Uterus (tissue), 2 donors: Measurements from ENCODE around the gene ADGRL3.

Experiments
- POLR2A ChIP-seq, 2 donors: fragments of 450-650 bp; IDR thresholded peaks; one replicate each; pipeline ENCODE4 v1.6.1; 2016; ENCODE audit warnings: antibody characterized with exemption in 2 of 2, mild to moderate bottlenecking in 1 of 2, moderate library complexity in 1 of 2
- TF ChIP-seq, protein P1 (sequence below), 4 experiments: fragments of 200-600 bp in 2 of 4; fragments of 450-650 bp in 2 of 4; sonication (generic) in 2 of 4; IDR thresholded peaks; one replicate each; pipeline ENCODE4 v1.5.1; 2016 to 2019; ENCODE audit warnings: antibody characterized with exemption in 4 of 4, mild to moderate bottlenecking in 2 of 4, moderate library complexity in 1 of 4

GRCh38 chr4:61671599-61671998 lies 471.5 kb downstream of the ADGRL3 start:
- TF ChIP-seq, protein P1, sequence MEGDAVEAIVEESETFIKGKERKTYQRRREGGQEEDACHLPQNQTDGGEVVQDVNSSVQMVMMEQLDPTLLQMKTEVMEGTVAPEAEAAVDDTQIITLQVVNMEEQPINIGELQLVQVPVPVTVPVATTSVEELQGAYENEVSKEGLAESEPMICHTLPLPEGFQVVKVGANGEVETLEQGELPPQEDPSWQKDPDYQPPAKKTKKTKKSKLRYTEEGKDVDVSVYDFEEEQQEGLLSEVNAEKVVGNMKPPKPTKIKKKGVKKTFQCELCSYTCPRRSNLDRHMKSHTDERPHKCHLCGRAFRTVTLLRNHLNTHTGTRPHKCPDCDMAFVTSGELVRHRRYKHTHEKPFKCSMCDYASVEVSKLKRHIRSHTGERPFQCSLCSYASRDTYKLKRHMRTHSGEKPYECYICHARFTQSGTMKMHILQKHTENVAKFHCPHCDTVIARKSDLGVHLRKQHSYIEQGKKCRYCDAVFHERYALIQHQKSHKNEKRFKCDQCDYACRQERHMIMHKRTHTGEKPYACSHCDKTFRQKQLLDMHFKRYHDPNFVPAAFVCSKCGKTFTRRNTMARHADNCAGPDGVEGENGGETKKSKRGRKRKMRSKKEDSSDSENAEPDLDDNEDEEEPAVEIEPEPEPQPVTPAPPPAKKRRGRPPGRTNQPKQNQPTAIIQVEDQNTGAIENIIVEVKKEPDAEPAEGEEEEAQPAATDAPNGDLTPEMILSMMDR (IDR thresholded peaks at IDR 0.05): no peak
- TF ChIP-seq POLR2A (IDR thresholded peaks at IDR 0.05): no peak
